ENCODE results near the gene NRXN3.

GRCh38 chr14:78129375-78129774, 40.8 kb upstream of the NRXN3 start:
- TF ChIP-seq EZH2phosphoT487 (IDR thresholded peaks at IDR 0.05; ENCODE audit: insufficient read depth, low read depth) (no peak), EZH2 (IDR thresholded peaks at IDR 0.05; ENCODE audit: insufficient read depth, poor library complexity, severe bottlenecking) (no peak)
